HepG2 (cell line): ENCODE data around the gene TNFSF12. TPM values are rescaled to one million over a fixed set of nuclear protein-coding genes. Genes with fewer than 3 reads are reported as not detected.

Experiments
- ATAC-seq: fragments of 200-7000 bp; cut with Tn5 transposase; 3 replicates; pipeline ENCODE4 v1.9.1; 2020; ENCODE audit warnings: mild to moderate bottlenecking, moderate library complexity
- BruUV-seq: library from RNA; stranded (reverse); fragments of 400-500 nt; replicated peaks from 2 replicates; lab custom pipeline; 2021; lab: Mats Ljungman, UMichigan
- CTCF ChIA-PET: fragments of 300-600 bp; formaldehyde crosslinking; extraction: SDS; loops from one replicate; lab custom pipeline; 2021; ENCODE audit warnings: low total read pairs, inconsistent platforms, low intra/inter-chr PET ratio; lab: Yijun Ruan, JAX
- POLR2A ChIA-PET: fragments of 350-600 bp; sonication (Branson Sonifier 250); formaldehyde crosslinking; loops from one replicate; lab custom pipeline; 2020; ENCODE audit warnings: antibody characterized with exemption, inconsistent platforms; lab: Yijun Ruan, JAX
- DNase-seq: peaks from one replicate; pipeline ENCODE4 v3.0.0-alpha.2; 2015; ENCODE audit warnings: low spot score
- FAIRE-seq: peaks from 3 replicates; lab custom pipeline; 2011; peaks lifted over from hg19 to GRCh38; lab: Jason Lieb, UNC
- H2AFZ ChIP-seq: one replicate; pipeline ENCODE4 v1.6.1; 2011; ENCODE audit warnings: low read length, inconsistent platforms
- H3K27ac ChIP-seq: fragments of 300-600 bp; 3 replicates; pipeline ENCODE4 v1.8.0; 2011; ENCODE audit warnings: mixed run types, mild to moderate bottlenecking, mixed read lengths, low read length, inconsistent platforms; ENCODE audit not compliant: insufficient read depth; ENCODE audit errors: extremely low read length
- H3K27me3 ChIP-seq, 2 experiments: fragments of 200-600 bp in 1 of 2; 2 replicates in 1 of 2; 3 replicates in 1 of 2; pipeline versions ENCODE4 v1.6.0 to v1.8.0; 2011; ENCODE audit warnings: low read length in 2 of 2, mild to moderate bottlenecking in 2 of 2, moderate library complexity in 2 of 2, inconsistent platforms in 1 of 2; ENCODE audit not compliant: insufficient read depth in 2 of 2, control insufficient read depth in 1 of 2
- H3K36me3 ChIP-seq, 2 experiments: fragments of 200-600 bp in 1 of 2; replicated peaks in 1 of 2; 2 replicates in 1 of 2; 3 replicates in 1 of 2; pipeline versions ENCODE4 v1.5.1 to v1.8.0; 2011; ENCODE audit warnings: low read length in 2 of 2, inconsistent platforms in 1 of 2; ENCODE audit not compliant: insufficient read depth in 2 of 2, control insufficient read depth in 1 of 2
- H3K4me1 ChIP-seq: 2 replicates; pipeline ENCODE4 v1.5.1; 2012; ENCODE audit warnings: low read length, inconsistent platforms; ENCODE audit not compliant: insufficient read depth
- H3K4me2 ChIP-seq: 2 replicates; pipeline ENCODE4 v1.6.0; 2011; ENCODE audit warnings: low read depth, low read length, inconsistent platforms
- H3K4me3 ChIP-seq, 3 experiments: fragments of 200-600 bp in 1 of 3; sonication (generic), shearing (Covaris generic) in 1 of 3; replicated peaks in 1 of 3; 2 replicates each; pipeline ENCODE4 v1.5.1; 2011 to 2016; ENCODE audit warnings: low read length in 3 of 3, inconsistent platforms in 2 of 3, low read depth in 2 of 3, mild to moderate bottlenecking in 2 of 3, control low read depth in 1 of 3, mixed read lengths in 1 of 3; ENCODE audit not compliant: insufficient read depth in 1 of 3
- H3K79me2 ChIP-seq: one replicate; pipeline ENCODE4 v1.6.1; 2011; ENCODE audit warnings: low read length, inconsistent platforms; ENCODE audit not compliant: insufficient read depth
- H3K9ac ChIP-seq: 2 replicates; pipeline ENCODE4 v1.6.0; 2011; ENCODE audit warnings: mild to moderate bottlenecking, low read depth, low read length, inconsistent platforms; ENCODE audit not compliant: insufficient read depth
- H3K9me3 ChIP-seq: 2 replicates; pipeline ENCODE4 v1.5.1; 2012; ENCODE audit warnings: mild to moderate bottlenecking, low read length
- H4K20me1 ChIP-seq: 2 replicates; pipeline ENCODE4 v1.6.0; 2011; ENCODE audit warnings: inconsistent platforms, mild to moderate bottlenecking, low read length, moderate library complexity; ENCODE audit not compliant: insufficient read depth
- CHD4 ChIP-seq: fragments of 200-600 bp; sonication (generic); IDR thresholded peaks from 2 replicates; pipeline ENCODE4 v1.7.0; 2017; ENCODE audit warnings: mild to moderate bottlenecking, low read length, borderline replicate concordance
- EHMT2 ChIP-seq: fragments of 200-600 bp; sonication (generic); IDR thresholded peaks from 2 replicates; pipeline ENCODE4 v1.7.0; 2017; ENCODE audit warnings: antibody characterized with exemption, low read depth, low read length, borderline replicate concordance
- IRF2 ChIP-seq: IDR thresholded peaks from 2 replicates; pipeline ENCODE4 v1.6.1; 2018; ENCODE audit warnings: missing genetic modification reagents, missing compliant biosample characterization
- KLF11 ChIP-seq: IDR thresholded peaks from 2 replicates; pipeline ENCODE4 v1.6.1; 2016; ENCODE audit warnings: missing compliant biosample characterization
- PAX8 ChIP-seq: sonication (generic); formaldehyde crosslinking; IDR thresholded peaks from 2 replicates; pipeline ENCODE4 v1.8.0; 2022; ENCODE audit warnings: mild to moderate bottlenecking, missing genetic modification reagents, borderline replicate concordance
- TEF ChIP-seq: sonication (generic); formaldehyde crosslinking; IDR thresholded peaks from 2 replicates; pipeline ENCODE4 v1.5.0; 2020; ENCODE audit warnings: missing genetic modification reagents
- TFDP1 ChIP-seq: IDR thresholded peaks from 2 replicates; pipeline ENCODE4 v1.6.1; 2016; ENCODE audit warnings: missing compliant biosample characterization, missing genetic modification reagents, borderline replicate concordance
- TRIM24 ChIP-seq: sonication (generic); formaldehyde crosslinking; IDR thresholded peaks from 2 replicates; pipeline ENCODE4 v1.8.0; 2022; ENCODE audit warnings: mild to moderate bottlenecking, missing genetic modification reagents
- ZBTB34 ChIP-seq: sonication (generic); formaldehyde crosslinking; IDR thresholded peaks from 2 replicates; pipeline ENCODE4 v1.8.0; 2022; ENCODE audit warnings: mild to moderate bottlenecking, missing genetic modification reagents
- ZFP36 ChIP-seq: fragments of 150-350 bp; IDR thresholded peaks from 2 replicates; pipeline ENCODE4 v1.6.1; 2018; ENCODE audit warnings: borderline replicate concordance, low read length, low read depth; ENCODE audit not compliant: partially characterized antibody
- ZSCAN25 ChIP-seq: sonication (generic); formaldehyde crosslinking; IDR thresholded peaks from 2 replicates; pipeline ENCODE4 v1.8.0; 2022; ENCODE audit warnings: mild to moderate bottlenecking, missing genetic modification reagents
- WGBS: methylation state at CpG from one replicate; pipeline ENCODE4 v1.1.6; 2017; ENCODE audit warnings: low lambda C conversion rate; 5-methylcytosine and 5-hydroxymethylcytosine counted together
- in situ Hi-C: cut with HindIII; loops from 2 replicates; pipeline ENCODE4 v1.10.0; 2017; ENCODE audit warnings: low pct_unique_long_range_greater_than_20kb; ENCODE audit not compliant: extremely low pct_ligation_motif_present
- intact Hi-C: fragments of 100-400 bp; cut with micrococcal nuclease; formaldehyde crosslinking; loops from one replicate; pipeline ENCODE4 v1.10.0; 2022; ENCODE audit not compliant: unreplicated experiment
- polyA plus RNA-seq, 8 experiments: library from polyadenylated mRNA; depleted of rRNA in 3 of 8; stranded (reverse) in 7 of 8; unstranded in 1 of 8; fragments of >200 nt; fragmentation: Illumina TruSeq in 4 of 8; extraction: Trizol in 4 of 8; gene quantifications; 2 replicates each; pipeline versions ENCODE4 v1.2.1 to v1.2.3, GENCODE V29; 2011 to 2016; ENCODE audit warnings: low read depth in 4 of 8, missing spikeins in 1 of 8, mixed read lengths in 1 of 8; ENCODE audit not compliant: insufficient read depth in 1 of 8
- total RNA-seq, 5 experiments: library from RNA; depleted of rRNA; stranded (reverse); fragments of >200 nt; fragmentation: Illumina TruSeq; extraction: Trizol; gene quantifications; 2 replicates each; pipeline ENCODE4 v1.2.3, GENCODE V29; 2016; ENCODE audit warnings: low read depth in 1 of 5
- TF ChIP-seq, protein P1 (sequence below): sonication (generic); formaldehyde crosslinking; IDR thresholded peaks from 2 replicates; pipeline ENCODE4; 2020; ENCODE audit warnings: missing genetic modification reagents, mild to moderate bottlenecking, borderline replicate concordance
- TF ChIP-seq, protein P2 (sequence below): IDR thresholded peaks from 2 replicates; pipeline ENCODE4 v1.6.1; 2016; ENCODE audit warnings: low read depth, borderline replicate concordance

Gene TNFSF12
- total and polyA plus RNA-seq, 2 of the 13 experiments (the other 11 are each of a cell fraction or from before 2014, with no cell fraction given) = 0.93 to 7.2 TPM

DNA sequence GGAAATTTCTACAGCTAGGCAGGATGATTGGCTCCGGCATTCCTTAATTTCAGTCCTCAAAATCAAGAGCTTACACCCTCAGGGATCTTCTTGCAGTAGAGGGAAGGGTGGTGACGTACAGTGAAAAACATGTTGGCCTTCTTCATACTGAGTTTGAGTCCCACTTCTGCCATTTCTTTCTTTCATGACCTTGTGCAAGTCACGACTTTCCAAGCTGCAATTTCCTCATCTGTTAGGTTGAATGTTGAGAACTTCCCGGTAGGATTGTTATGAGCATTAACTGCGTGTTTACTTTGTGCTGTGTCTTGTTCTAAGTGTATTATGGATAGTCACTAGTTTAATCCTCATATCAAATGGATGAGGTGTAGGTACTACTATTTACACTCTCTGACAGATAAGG is 20.7 kb downstream of the TNFSF12 start:
- intact Hi-C loops (loop anchor here (10.0 kb wide), 1 partner anchor 215 kb away; the partner anchor contains the start of genes KCTD11 and TMEM95), in situ Hi-C loops (no loop called here)
- no peak for DNase-seq
- POLR2A ChIA-PET = interaction anchor here (1.9 kb wide), 1 partner anchor 10 kb away, joined by 6 read pairs; the partner anchor contains the start of gene CD68
- Histone ChIP-seq H3K9ac (no peak overlapping the region), H2AFZ (no peak overlapping the region), H4K20me1 (peaks cover 11% of the 10 kb centered on the region), H3K4me3 (no peak overlapping the region), H3K4me2 (no peak overlapping the region), H3K79me2 (peaks cover 25% of the 10 kb centered on the region), H3K9me3 (no peaks in the 10 kb centered on the region), H3K4me1 (peaks cover 20% of the 10 kb centered on the region), H3K36me3 (peaks cover 10 to 59% of the 10 kb centered on the region in 2 experiments), H3K27me3 (no peaks in the 10 kb centered on the region; a peak in 1 of 5 replicates), H3K27ac (no peak overlapping the region)
- BruUV-seq = no TSS peak
- TF ChIP-seq KLF11 (CRISPR knock-in tag) = no peak
- TF ChIP-seq EHMT2 = no peak
- TF ChIP-seq, protein P1, sequence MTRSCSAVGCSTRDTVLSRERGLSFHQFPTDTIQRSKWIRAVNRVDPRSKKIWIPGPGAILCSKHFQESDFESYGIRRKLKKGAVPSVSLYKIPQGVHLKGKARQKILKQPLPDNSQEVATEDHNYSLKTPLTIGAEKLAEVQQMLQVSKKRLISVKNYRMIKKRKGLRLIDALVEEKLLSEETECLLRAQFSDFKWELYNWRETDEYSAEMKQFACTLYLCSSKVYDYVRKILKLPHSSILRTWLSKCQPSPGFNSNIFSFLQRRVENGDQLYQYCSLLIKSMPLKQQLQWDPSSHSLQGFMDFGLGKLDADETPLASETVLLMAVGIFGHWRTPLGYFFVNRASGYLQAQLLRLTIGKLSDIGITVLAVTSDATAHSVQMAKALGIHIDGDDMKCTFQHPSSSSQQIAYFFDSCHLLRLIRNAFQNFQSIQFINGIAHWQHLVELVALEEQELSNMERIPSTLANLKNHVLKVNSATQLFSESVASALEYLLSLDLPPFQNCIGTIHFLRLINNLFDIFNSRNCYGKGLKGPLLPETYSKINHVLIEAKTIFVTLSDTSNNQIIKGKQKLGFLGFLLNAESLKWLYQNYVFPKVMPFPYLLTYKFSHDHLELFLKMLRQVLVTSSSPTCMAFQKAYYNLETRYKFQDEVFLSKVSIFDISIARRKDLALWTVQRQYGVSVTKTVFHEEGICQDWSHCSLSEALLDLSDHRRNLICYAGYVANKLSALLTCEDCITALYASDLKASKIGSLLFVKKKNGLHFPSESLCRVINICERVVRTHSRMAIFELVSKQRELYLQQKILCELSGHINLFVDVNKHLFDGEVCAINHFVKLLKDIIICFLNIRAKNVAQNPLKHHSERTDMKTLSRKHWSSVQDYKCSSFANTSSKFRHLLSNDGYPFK (CRISPR knock-in tag) = no peak
- no peak for TF ChIP-seq PAX8 (CRISPR knock-in tag)
- no peak for TF ChIP-seq IRF2
- TF ChIP-seq TFDP1 = no peak
- TF ChIP-seq, protein P2, sequence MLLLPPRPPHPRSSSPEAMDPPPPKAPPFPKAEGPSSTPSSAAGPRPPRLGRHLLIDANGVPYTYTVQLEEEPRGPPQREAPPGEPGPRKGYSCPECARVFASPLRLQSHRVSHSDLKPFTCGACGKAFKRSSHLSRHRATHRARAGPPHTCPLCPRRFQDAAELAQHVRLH (CRISPR knock-in tag) = no peak
- no peak for TF ChIP-seq CHD4
- no peak for TF ChIP-seq TRIM24
- TF ChIP-seq ZFP36 = no peak
- no peak for TF ChIP-seq ZBTB34 (CRISPR knock-in tag)
- no peak for TF ChIP-seq TEF (CRISPR knock-in tag)
- no peak for TF ChIP-seq ZSCAN25 (CRISPR knock-in tag)
- no peak for ATAC-seq
- 95% methylated on average over 5 of the region's 5 CpGs for WGBS
- CTCF ChIA-PET = no interaction called here
- FAIRE-seq = no peak
